Astrocyte (in vitro differentiated cells and primary cell): ENCODE data around the gene GART. TPM values are rescaled to one million over a fixed set of nuclear protein-coding genes. Genes with fewer than 3 reads are reported as not detected.
"Not testable (repeated sequence)": the region's sequence is repeated elsewhere in the genome, so short reads cannot be mapped to it uniquely, and the experiment has no call there.

Source experiments
- DNase-seq: peaks from one replicate; pipeline ENCODE4 v3.0.0-alpha.2; 2010; ENCODE audit warnings: low read depth
- FAIRE-seq: peaks from 2 replicates; lab custom pipeline; 2011; peaks lifted over from hg19 to GRCh38; lab: Jason Lieb, UNC
- H2AFZ ChIP-seq: 2 replicates; pipeline ENCODE4 v1.6.0; 2012; ENCODE audit warnings: low read depth, low read length, inconsistent platforms
- H3K27ac ChIP-seq: 2 replicates; pipeline ENCODE4 v1.5.1; 2011; ENCODE audit warnings: low read depth, low read length, inconsistent platforms
- H3K27me3 ChIP-seq: 2 replicates; pipeline ENCODE4 v1.6.0; 2011; ENCODE audit warnings: low read length, inconsistent platforms; ENCODE audit not compliant: insufficient read depth
- H3K36me3 ChIP-seq: 2 replicates; pipeline ENCODE4 v1.5.1; 2011; ENCODE audit warnings: low read length, inconsistent platforms; ENCODE audit not compliant: insufficient read depth
- H3K4me1 ChIP-seq: 2 replicates; pipeline ENCODE4 v1.5.1; 2011; ENCODE audit warnings: low read length, inconsistent platforms; ENCODE audit not compliant: insufficient read depth
- H3K4me2 ChIP-seq: 2 replicates; pipeline ENCODE4 v1.6.0; 2012; ENCODE audit warnings: low read length, inconsistent platforms
- H3K4me3 ChIP-seq: 2 replicates; pipeline ENCODE4 v1.5.1; 2011; ENCODE audit warnings: low read depth, mild to moderate bottlenecking, low read length, inconsistent platforms; ENCODE audit not compliant: insufficient read depth
- H3K79me2 ChIP-seq: 2 replicates; pipeline ENCODE4 v1.6.0; 2012; ENCODE audit warnings: mild to moderate bottlenecking, low read length, inconsistent platforms; ENCODE audit not compliant: insufficient read depth
- H3K9ac ChIP-seq: 2 replicates; pipeline ENCODE4 v1.6.0; 2012; ENCODE audit warnings: mild to moderate bottlenecking, low read length, inconsistent platforms
- H3K9me3 ChIP-seq: 2 replicates; pipeline ENCODE4 v1.5.1; 2012; ENCODE audit warnings: low read depth, mild to moderate bottlenecking, low read length, inconsistent platforms; ENCODE audit not compliant: insufficient read depth
- H4K20me1 ChIP-seq: 2 replicates; pipeline ENCODE4 v1.6.0; 2012; ENCODE audit warnings: low read length, inconsistent platforms; ENCODE audit not compliant: insufficient read depth
- H3K27ac Mint-ChIP-seq: one replicate; pipeline ENCODE4 v1.8.0; 2021; ENCODE audit warnings: mild to moderate bottlenecking, mixed read lengths; ENCODE audit not compliant: unreplicated experiment
- H3K27me3 Mint-ChIP-seq: one replicate; pipeline ENCODE4 v1.8.0; 2021; ENCODE audit warnings: low read depth, mixed read lengths; ENCODE audit not compliant: unreplicated experiment
- H3K36me3 Mint-ChIP-seq: one replicate; pipeline ENCODE4 v1.8.0; 2021; ENCODE audit warnings: low read depth, mixed read lengths; ENCODE audit not compliant: unreplicated experiment
- H3K4me1 Mint-ChIP-seq: one replicate; pipeline ENCODE4 v1.8.0; 2021; ENCODE audit warnings: low read depth, mixed read lengths; ENCODE audit not compliant: unreplicated experiment
- H3K4me3 Mint-ChIP-seq: one replicate; pipeline ENCODE4 v1.8.0; 2021; ENCODE audit warnings: mild to moderate bottlenecking, moderate library complexity, mixed read lengths; ENCODE audit not compliant: unreplicated experiment
- H3K9me3 Mint-ChIP-seq: one replicate; pipeline ENCODE4 v1.8.0; 2021; ENCODE audit warnings: mild to moderate bottlenecking, mixed read lengths; ENCODE audit not compliant: unreplicated experiment
- CTCF ChIP-seq: IDR thresholded peaks from 2 replicates; pipeline ENCODE4 v1.5.1; 2011; ENCODE audit warnings: low read depth, mild to moderate bottlenecking, inconsistent platforms, low read length, moderate library complexity; ENCODE audit not compliant: insufficient read depth
- EZH2 ChIP-seq: IDR thresholded peaks from 2 replicates; pipeline ENCODE4 v1.6.1; 2012; ENCODE audit warnings: mild to moderate bottlenecking, low read length, inconsistent platforms; ENCODE audit not compliant: insufficient read depth
- total RNA-seq: library from RNA; stranded (reverse); gene quantifications from 2 replicates; pipeline ENCODE4 v1.2.1, GENCODE V29; 2021

Gene GART
- total RNA-seq, 1 donor from 2014 or later, result 99.5 TPM

- peak overlapping the region; percentile 37 for H3K27ac Mint-ChIP-seq
- no peak overlapping the region for H3K27ac ChIP-seq
- peaks cover 9% of the 10 kb centered on the region for H3K4me1 Mint-ChIP-seq
- no peaks in the 10 kb centered on the region for H3K9me3 Mint-ChIP-seq
- H2AFZ ChIP-seq, result no peak overlapping the region
- H3K36me3 Mint-ChIP-seq, result peaks cover under 1% of the 10 kb centered on the region
- no peak overlapping the region for H3K4me2 ChIP-seq
- no peaks in the 10 kb centered on the region for H3K4me1 ChIP-seq
- no peak for TF ChIP-seq EZH2
- no peak for TF ChIP-seq CTCF
- H3K79me2 ChIP-seq, result no peaks in the 10 kb centered on the region
- H3K27me3 Mint-ChIP-seq, result no peaks in the 10 kb centered on the region
- no peak overlapping the region for H3K4me3 Mint-ChIP-seq
- DNase-seq (peak; percentile 23), FAIRE-seq (no peak)
- no peaks in the 10 kb centered on the region for H3K9me3 ChIP-seq
- peaks cover 33% of the 10 kb centered on the region for H3K36me3 ChIP-seq
- H3K27me3 ChIP-seq, result no peaks in the 10 kb centered on the region
- no peak overlapping the region for H3K9ac ChIP-seq
- peaks cover 19% of the 10 kb centered on the region for H4K20me1 ChIP-seq
- H3K4me3 ChIP-seq, result no peak overlapping the region
Measured at GRCh38 chr21:33578959-33579542, 37.1 kb upstream of the GART start.

- H3K9me3 ChIP-seq, result no peaks in the 10 kb centered on the region
- TF ChIP-seq CTCF (no peak), EZH2 (no peak)
- Mint-ChIP-seq H3K27me3 (no peaks in the 10 kb centered on the region), H3K4me1 (peaks cover 9% of the 10 kb centered on the region), H3K36me3 (peaks cover 4% of the 10 kb centered on the region), H3K27ac (no peak overlapping the region), H3K4me3 (no peak overlapping the region), H3K9me3 (no peaks in the 10 kb centered on the region)
- H3K4me2 ChIP-seq, result no peak overlapping the region
- H3K27me3 ChIP-seq, result no peaks in the 10 kb centered on the region
- no peaks in the 10 kb centered on the region for H3K4me1 ChIP-seq
- no peak overlapping the region for H3K4me3 ChIP-seq
- DNase-seq, result peak; percentile 60
- H3K27ac ChIP-seq, result no peak overlapping the region
- H3K36me3 ChIP-seq, result peaks cover 33% of the 10 kb centered on the region
- FAIRE-seq, result no peak
- H2AFZ ChIP-seq, result no peak overlapping the region
- H4K20me1 ChIP-seq, result peaks cover 26% of the 10 kb centered on the region
- H3K9ac ChIP-seq, result no peak overlapping the region
- H3K79me2 ChIP-seq, result no peaks in the 10 kb centered on the region
Measured at GRCh38 chr21:33578214-33578613, 36.3 kb upstream of the GART start.

GRCh38 chr21:33576741-33577141 lies 34.8 kb upstream of the GART start:
- H3K27me3 Mint-ChIP-seq, H3K9me3 Mint-ChIP-seq, H3K27ac ChIP-seq, FAIRE-seq, H3K4me3 ChIP-seq, DNase-seq, H3K36me3 Mint-ChIP-seq, H2AFZ ChIP-seq, H3K4me1 ChIP-seq, H3K9me3 ChIP-seq, H3K27me3 ChIP-seq, H3K79me2 ChIP-seq, H3K4me1 Mint-ChIP-seq, H3K9ac ChIP-seq, H3K4me3 Mint-ChIP-seq, H3K4me2 ChIP-seq: not testable (repeated sequence)
- Histone ChIP-seq H3K36me3 (peaks cover 40% of the 10 kb centered on the region), H4K20me1 (peaks cover 35% of the 10 kb centered on the region)
- H3K27ac Mint-ChIP-seq, result peak overlapping the region; percentile 14
